Muscle of leg (tissue), 11 donors: ENCODE measurements around the gene TOP1. TPM values are rescaled to one million over a fixed set of nuclear protein-coding genes. Genes with fewer than 3 reads are reported as not detected.
A peak's percentile ranks its signal among the peaks of the same experiment; 100 is the strongest.

Source experiments
- DNase-seq: peaks from one replicate; pipeline ENCODE4 v3.0.0; 2013
- H3K27ac ChIP-seq: one replicate; pipeline ENCODE4 v1.5.1; 2013; ENCODE audit warnings: mild to moderate bottlenecking, low read length, control low read depth
- H3K27me3 ChIP-seq: one replicate; pipeline ENCODE4 v1.6.1; 2013; ENCODE audit warnings: low read length; ENCODE audit not compliant: control insufficient read depth, insufficient read depth
- H3K36me3 ChIP-seq: one replicate; pipeline ENCODE4 v1.6.1; 2013; ENCODE audit warnings: low read length; ENCODE audit not compliant: control insufficient read depth, insufficient read depth
- H3K4me1 ChIP-seq: one replicate; pipeline ENCODE4 v1.6.1; 2013; ENCODE audit warnings: low read length; ENCODE audit not compliant: control insufficient read depth, insufficient read depth
- H3K4me3 ChIP-seq: one replicate; pipeline ENCODE4 v1.5.1; 2013; ENCODE audit warnings: low read length, control low read depth
- H3K9me3 ChIP-seq: replicated peaks from 2 replicates; pipeline ENCODE4 v1.6.1; 2013; ENCODE audit warnings: low read depth, low read length; ENCODE audit not compliant: control insufficient read depth
- WGBS: methylation state at CpG from one replicate; pipeline ENCODE4 v1.1.5; 2013; ENCODE audit warnings: missing lambda C conversion rate; ENCODE audit not compliant: insufficient coverage; 5-methylcytosine and 5-hydroxymethylcytosine counted together
- polyA plus RNA-seq, 8 donors: library from polyadenylated mRNA; unstranded; fragments of 120-200 nt; gene quantifications; one replicate each; pipeline versions ENCODE4 v1.2.1 to v1.2.3, GENCODE V29; 2013; ENCODE audit warnings: inconsistent platforms in 1 of 8, low replicate concordance in 1 of 8; ENCODE audit not compliant: insufficient read length in 8 of 8, insufficient read depth in 1 of 8
- total RNA-seq: library from RNA; stranded (reverse); fragments of 120-200 nt; gene quantifications from one replicate; pipeline ENCODE4 v1.2.4, GENCODE V29; 2013

The TOP1 gene
- total and polyA plus RNA-seq, 9 donors, result 17.2 to 71.6 (median 57.9) TPM

GRCh38 chr20:40990542-40991120 is 38.0 kb upstream of the TOP1 start:
- H3K4me1 ChIP-seq, result peaks cover 3% of the 10 kb centered on the region
- no peak overlapping the region for H3K4me3 ChIP-seq
- H3K27me3 ChIP-seq, result peaks cover 3% of the 10 kb centered on the region
- H3K36me3 ChIP-seq, result no peaks in the 10 kb centered on the region
- DNase-seq, result peak; percentile 91
- no peak overlapping the region for H3K27ac ChIP-seq
- 29% methylated on average over 7 of the region's 10 CpGs for WGBS
- no peaks in the 10 kb centered on the region for H3K9me3 ChIP-seq

GRCh38 chr20:40991181-40991889 is 37.3 kb upstream of the TOP1 start:
- peaks cover 3% of the 10 kb centered on the region for H3K4me1 ChIP-seq
- WGBS, result 67% methylated on average over 1 of the region's 2 CpGs
- H3K9me3 ChIP-seq, result no peaks in the 10 kb centered on the region
- no peaks in the 10 kb centered on the region for H3K36me3 ChIP-seq
- no peak overlapping the region for H3K4me3 ChIP-seq
- no peak overlapping the region for H3K27ac ChIP-seq
- DNase-seq, result peak; percentile 75
- peaks cover 3% of the 10 kb centered on the region for H3K27me3 ChIP-seq

GRCh38 chr20:40992349-40993113 is 36.1 kb upstream of the TOP1 start:
- 100% methylated on average over 1 of the region's 2 CpGs for WGBS
- H3K36me3 ChIP-seq, result no peaks in the 10 kb centered on the region
- no peak overlapping the region for H3K27ac ChIP-seq
- H3K4me3 ChIP-seq, result no peak overlapping the region
- H3K9me3 ChIP-seq, result no peaks in the 10 kb centered on the region
- H3K27me3 ChIP-seq, result peaks cover 3% of the 10 kb centered on the region
- no peak for DNase-seq
- H3K4me1 ChIP-seq, result peaks cover 3% of the 10 kb centered on the region

- DNase-seq, result no peak
- H3K27me3 ChIP-seq, result peaks cover 3% of the 10 kb centered on the region
- H3K9me3 ChIP-seq, result no peaks in the 10 kb centered on the region
- H3K4me1 ChIP-seq, result peaks cover 3% of the 10 kb centered on the region
- 59% methylated on average over 3 of the region's 5 CpGs for WGBS
- H3K27ac ChIP-seq, result no peak overlapping the region
- no peak overlapping the region for H3K4me3 ChIP-seq
- H3K36me3 ChIP-seq, result no peaks in the 10 kb centered on the region
Observed at GRCh38 chr20:40993794-40994540, 34.7 kb upstream of the TOP1 start.

GRCh38 chr20:40996326-40996725 is 32.3 kb upstream of the TOP1 start:
- Histone ChIP-seq H3K4me3 (no peak overlapping the region), H3K27ac (no peak overlapping the region), H3K36me3 (no peaks in the 10 kb centered on the region), H3K9me3 (no peaks in the 10 kb centered on the region), H3K27me3 (peaks cover 3% of the 10 kb centered on the region), H3K4me1 (no peaks in the 10 kb centered on the region)
- no CpG with 5 or more reads among the region's 1 CpG for WGBS
- DNase-seq, result no peak

- WGBS, result no CpG with 5 or more reads among the region's 6 CpGs
- no peak overlapping the region for H3K27ac ChIP-seq
- H3K4me3 ChIP-seq, result no peak overlapping the region
- H3K9me3 ChIP-seq, result no peaks in the 10 kb centered on the region
- DNase-seq, result no peak
- H3K36me3 ChIP-seq, result no peaks in the 10 kb centered on the region
- no peaks in the 10 kb centered on the region for H3K4me1 ChIP-seq
- H3K27me3 ChIP-seq, result no peaks in the 10 kb centered on the region
Observed at GRCh38 chr20:40997116-40997515, 31.5 kb upstream of the TOP1 start.

- WGBS, result no CpG with 5 or more reads among the region's 4 CpGs
- DNase-seq, result no peak
- Histone ChIP-seq H3K36me3 (no peaks in the 10 kb centered on the region), H3K27me3 (no peaks in the 10 kb centered on the region), H3K27ac (no peak overlapping the region), H3K4me1 (peaks cover 16% of the 10 kb centered on the region), H3K4me3 (no peak overlapping the region), H3K9me3 (no peaks in the 10 kb centered on the region)
Observed at GRCh38 chr20:40999841-41000240, 28.8 kb upstream of the TOP1 start.

GRCh38 chr20:41000628-41001027 is 28.0 kb upstream of the TOP1 start:
- Histone ChIP-seq H3K27ac (no peak overlapping the region), H3K4me1 (peaks cover 24% of the 10 kb centered on the region), H3K36me3 (no peaks in the 10 kb centered on the region), H3K27me3 (no peaks in the 10 kb centered on the region), H3K9me3 (no peaks in the 10 kb centered on the region), H3K4me3 (no peak overlapping the region)
- DNase-seq, result no peak
- WGBS, result 80% methylated on average over 1 of the region's 2 CpGs

GRCh38 chr20:41001497-41001896 is 27.1 kb upstream of the TOP1 start:
- Histone ChIP-seq H3K27me3 (no peaks in the 10 kb centered on the region), H3K36me3 (no peaks in the 10 kb centered on the region), H3K4me1 (peaks cover 33% of the 10 kb centered on the region), H3K9me3 (peaks cover 3% of the 10 kb centered on the region), H3K4me3 (no peak overlapping the region), H3K27ac (no peak overlapping the region)
- no CpG with 5 or more reads among the region's 4 CpGs for WGBS
- no peak for DNase-seq

GRCh38 chr20:41002842-41003142 is 25.8 kb upstream of the TOP1 start:
- H3K27ac ChIP-seq, result no peak overlapping the region
- H3K4me3 ChIP-seq, result no peak overlapping the region
- no peaks in the 10 kb centered on the region for H3K27me3 ChIP-seq
- no peak for DNase-seq
- H3K4me1 ChIP-seq, result peaks cover 34% of the 10 kb centered on the region
- no CpG with 5 or more reads among the region's 1 CpG for WGBS
- H3K36me3 ChIP-seq, result no peaks in the 10 kb centered on the region
- H3K9me3 ChIP-seq, result peaks cover 7% of the 10 kb centered on the region
